MCF 10A (cell line): ENCODE results near the gene ADK. TPM values are rescaled to one million over a fixed set of nuclear protein-coding genes. Genes with fewer than 3 reads are reported as not detected.
A peak's percentile ranks its signal among the peaks of the same experiment; 100 is the strongest.

Experiments used
- BruUV-seq: library from RNA; stranded (reverse); fragments of 400-500 nt; replicated peaks from 2 replicates; lab custom pipeline; 2021; lab: Mats Ljungman, UMichigan
- CTCF ChIA-PET: fragments of 300-600 bp; sonication (Branson Sonifier 250); formaldehyde crosslinking; extraction: SDS; loops from one replicate; lab custom pipeline; 2021; ENCODE audit warnings: antibody characterized with exemption, inconsistent platforms; lab: Yijun Ruan, JAX
- POLR2A ChIA-PET: fragments of 300-600, 350-650 bp; sonication (Branson Sonifier 250); formaldehyde crosslinking; extraction: SDS; loops from one replicate; lab custom pipeline; 2020; ENCODE audit warnings: antibody characterized with exemption, inconsistent platforms; lab: Yijun Ruan, JAX
- DNase-seq: peaks from one replicate; pipeline ENCODE4 v3.0.0-alpha.2; 2018; ENCODE audit not compliant: unreplicated experiment
- H3K27ac Mint-ChIP-seq: one replicate; pipeline ENCODE4 v1.8.0; 2022; ENCODE audit warnings: mild to moderate bottlenecking, low read depth, mixed read lengths; ENCODE audit not compliant: unreplicated experiment
- H3K27me3 Mint-ChIP-seq: one replicate; pipeline ENCODE4 v1.8.0; 2022; ENCODE audit warnings: mixed read lengths; ENCODE audit not compliant: insufficient read depth, unreplicated experiment
- H3K36me3 Mint-ChIP-seq: one replicate; pipeline ENCODE4 v1.8.0; 2022; ENCODE audit warnings: mild to moderate bottlenecking, moderate library complexity, mixed read lengths; ENCODE audit not compliant: insufficient read depth, unreplicated experiment
- H3K4me1 Mint-ChIP-seq: one replicate; pipeline ENCODE4 v1.8.0; 2022; ENCODE audit warnings: mixed read lengths; ENCODE audit not compliant: insufficient read depth, unreplicated experiment
- H3K4me3 Mint-ChIP-seq: one replicate; pipeline ENCODE4 v1.8.0; 2022; ENCODE audit warnings: mild to moderate bottlenecking, moderate library complexity, mixed read lengths; ENCODE audit not compliant: unreplicated experiment
- H3K9me3 Mint-ChIP-seq: one replicate; pipeline ENCODE4 v1.8.0; 2022; ENCODE audit warnings: mixed read lengths; ENCODE audit not compliant: unreplicated experiment
- CTCF ChIP-seq: fragments of 200-600 bp; IDR thresholded peaks from one replicate; pipeline ENCODE4 v1.8.0; 2022; ENCODE audit warnings: antibody characterized with exemption, mild to moderate bottlenecking; ENCODE audit not compliant: unreplicated experiment
- intact Hi-C: fragments of 100-400 bp; cut with micrococcal nuclease; formaldehyde crosslinking; loops from 2 replicates; pipeline ENCODE4 v1.14.1; 2022
- total RNA-seq: library from RNA; stranded (reverse); gene quantifications from 2 replicates; pipeline ENCODE4 v1.2.3, GENCODE V29; 2022

The ADK gene
- total RNA-seq, 1 experiment from 2014 or later: 98.6 TPM

- POLR2A ChIA-PET: interaction anchor here (1.1 kb wide), 1 partner anchor 11 kb away, joined by 3 read pairs; no protein-coding TSS in a partner anchor
- Mint-ChIP-seq H3K36me3 (peaks cover 15% of the 10 kb centered on the region), H3K4me3 (no peak overlapping the region), H3K9me3 (no peaks in the 10 kb centered on the region), H3K27ac (peak overlapping the region; percentile 16), H3K4me1 (peaks cover 16% of the 10 kb centered on the region), H3K27me3 (no peaks in the 10 kb centered on the region)
- no peak for DNase-seq
- intact Hi-C loops: no loop called here
- TF ChIP-seq CTCF: no peak
- no TSS peak for BruUV-seq
- CTCF ChIA-PET: interaction anchor here (0.5 to 0.6 kb wide), 2 partner anchors 206 to 276 kb away, joined by 3 to 7 read pairs; no protein-coding TSS in a partner anchor
Observed at GRCh38 chr10:74530981-74531380, 380.0 kb downstream of the ADK start.

- no TSS peak for BruUV-seq
- H3K4me3 Mint-ChIP-seq: no peak overlapping the region
- H3K9me3 Mint-ChIP-seq: no peaks in the 10 kb centered on the region
- H3K4me1 Mint-ChIP-seq: peaks cover 13% of the 10 kb centered on the region
- no peak for DNase-seq
- POLR2A ChIA-PET: no interaction called here
- no peaks in the 10 kb centered on the region for H3K27me3 Mint-ChIP-seq
- intact Hi-C loops: no loop called here
- no peak for TF ChIP-seq CTCF
- no peak overlapping the region for H3K27ac Mint-ChIP-seq
- CTCF ChIA-PET: no interaction called here
- H3K36me3 Mint-ChIP-seq: no peaks in the 10 kb centered on the region
Observed at GRCh38 chr10:74539317-74539716, 388.3 kb downstream of the ADK start.

GRCh38 chr10:74541375-74541774 is 390.4 kb downstream of the ADK start:
- Mint-ChIP-seq H3K27ac (peak overlapping the region; percentile 54), H3K36me3 (no peaks in the 10 kb centered on the region), H3K9me3 (no peaks in the 10 kb centered on the region), H3K4me3 (no peak overlapping the region), H3K27me3 (no peaks in the 10 kb centered on the region), H3K4me1 (peaks cover 13% of the 10 kb centered on the region)
- no TSS peak for BruUV-seq
- no peak for DNase-seq
- ChIA-PET CTCF (no interaction called here), POLR2A (interaction anchor here (1.0 kb wide), 1 partner anchor 19 kb away, joined by 4 read pairs; no protein-coding TSS in a partner anchor)
- intact Hi-C loops: no loop called here
- TF ChIP-seq CTCF: no peak

- Mint-ChIP-seq H3K4me3 (no peak overlapping the region), H3K4me1 (peaks cover 13% of the 10 kb centered on the region), H3K27ac (peak overlapping the region; percentile 57), H3K9me3 (no peaks in the 10 kb centered on the region), H3K36me3 (peaks cover 4% of the 10 kb centered on the region), H3K27me3 (no peaks in the 10 kb centered on the region)
- ChIA-PET CTCF (no interaction called here), POLR2A (interaction anchor here (0.6 to 0.8 kb wide), 2 partner anchors 12 to 15 kb away, joined by 3 read pairs; no protein-coding TSS in a partner anchor)
- DNase-seq: peak; percentile 77
- intact Hi-C loops: no loop called here
- no TSS peak for BruUV-seq
- TF ChIP-seq CTCF: no peak
Observed at GRCh38 chr10:74542077-74542476, 391.1 kb downstream of the ADK start.
